ENCODE measurements around the gene INO80D. TPM values are rescaled to one million over a fixed set of nuclear protein-coding genes. Genes with fewer than 3 reads are reported as not detected.
"Not testable (repeated sequence)": the region's sequence is repeated elsewhere in the genome, so short reads cannot be mapped to it uniquely, and the experiment has no call there.

INO80D gene
- total RNA-seq, 1 donor from 2014 or later = 26.0 TPM

DNA sequence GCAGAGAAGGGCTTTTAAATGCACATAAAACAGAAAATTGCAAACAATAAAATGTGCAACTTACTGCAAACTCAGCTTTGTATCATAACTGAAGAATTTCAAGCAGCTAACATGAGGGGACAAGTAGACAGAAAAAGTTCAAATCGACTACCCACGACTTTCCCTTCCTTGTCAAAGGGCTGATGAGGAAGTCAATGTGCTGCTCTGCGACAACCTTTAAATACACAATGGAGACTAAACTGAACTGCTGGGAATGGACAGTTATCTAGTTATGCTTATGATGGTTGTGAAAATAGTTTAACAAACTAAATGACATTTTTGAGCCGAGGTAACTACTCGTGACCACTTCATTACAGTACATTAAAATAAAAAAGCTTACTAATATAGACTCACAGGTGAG, 84.1 kb downstream of the INO80D start:
- no peak overlapping the region for H3K27ac Mint-ChIP-seq

DNA sequence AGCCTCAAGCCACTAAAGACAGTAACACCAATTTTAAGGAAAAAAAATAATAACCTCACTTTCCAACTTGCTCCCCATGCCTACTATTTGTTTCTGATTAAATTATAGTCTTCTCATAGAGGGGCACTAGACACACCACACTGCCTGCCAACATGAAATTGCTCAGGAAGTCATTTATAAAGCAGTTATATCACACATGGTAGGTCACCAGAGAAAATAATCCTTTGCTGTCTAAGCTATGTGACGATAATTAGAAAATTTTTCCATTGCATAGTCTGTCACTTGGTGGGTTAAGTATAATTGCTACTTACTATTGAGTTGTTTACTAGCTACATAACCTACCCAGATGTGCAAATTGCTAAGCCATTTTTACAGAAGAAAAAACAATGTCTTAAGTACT, 85.2 kb downstream of the INO80D start:
- intact Hi-C loops (cut with micrococcal nuclease) = no loop called here
- no peaks in the 10 kb centered on the region for H3K27me3 Mint-ChIP-seq (ENCODE audit: low read depth)
- no peak overlapping the region for H3K4me3 Mint-ChIP-seq (ENCODE audit: low read depth)
- H3K9me3 Mint-ChIP-seq = no peaks in the 10 kb centered on the region
- H3K4me1 Mint-ChIP-seq (ENCODE audit: low read depth) = peaks cover 3% of the 10 kb centered on the region
- no peak overlapping the region for H3K27ac Mint-ChIP-seq
- DNase-seq (ENCODE audit: low spot score) = no peak
- H3K36me3 Mint-ChIP-seq (ENCODE audit: low read depth) = peaks cover 44% of the 10 kb centered on the region

More for the DNA sequence above, 84.1 kb downstream of the INO80D start:
- Mint-ChIP-seq H3K27me3 (ENCODE audit: low read depth) (no peaks in the 10 kb centered on the region), H3K4me3 (ENCODE audit: low read depth) (no peak overlapping the region), H3K36me3 (ENCODE audit: low read depth) (peaks cover 51% of the 10 kb centered on the region), H3K9me3 (no peaks in the 10 kb centered on the region), H3K4me1 (ENCODE audit: low read depth) (peaks cover 3% of the 10 kb centered on the region)
- DNase-seq (ENCODE audit: low spot score) = no peak
- intact Hi-C loops (cut with micrococcal nuclease) = no loop called here

DNA sequence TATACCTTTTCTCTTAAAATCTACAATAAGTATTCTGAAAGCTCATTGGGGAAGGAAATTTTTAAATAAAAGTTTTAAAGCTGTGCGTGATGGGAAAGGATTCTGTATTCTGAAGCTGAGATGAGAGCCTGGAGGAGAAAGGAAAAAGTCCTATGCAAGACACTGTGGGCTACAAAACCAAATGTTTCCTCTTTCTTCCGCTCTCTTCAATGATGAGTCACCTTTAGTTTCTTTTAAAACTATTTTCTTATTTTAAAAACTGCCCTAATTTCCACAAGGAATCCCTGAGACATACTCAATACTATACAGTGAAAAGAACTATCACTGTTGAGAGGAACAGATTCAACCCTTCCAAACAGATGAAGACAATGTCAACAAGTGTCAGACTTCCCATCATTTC, 87.4 kb downstream of the INO80D start:
- no peak overlapping the region for H3K27ac Mint-ChIP-seq
- peaks cover 28% of the 10 kb centered on the region for H3K36me3 Mint-ChIP-seq (ENCODE audit: low read depth)

DNA sequence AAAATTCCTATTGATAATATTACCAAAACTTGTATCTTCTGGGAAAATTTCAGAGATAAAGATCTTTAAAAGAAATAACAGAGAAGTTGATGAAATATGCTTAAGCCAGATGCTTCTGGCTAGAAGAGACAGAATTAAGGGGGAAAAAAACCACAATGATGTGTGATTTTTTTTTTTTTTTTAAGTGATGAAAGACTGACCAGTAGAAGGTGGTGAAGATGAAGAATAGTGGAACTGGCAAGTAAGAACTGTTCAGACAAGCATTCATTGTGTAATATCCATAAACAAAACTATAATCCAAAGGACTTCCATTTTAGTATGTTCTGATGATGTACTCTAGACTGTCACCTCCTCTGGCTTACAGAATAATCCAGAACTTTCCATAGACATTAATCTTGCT, 89.8 kb downstream of the INO80D start:
- Mint-ChIP-seq H3K4me3 (ENCODE audit: low read depth) (no peak overlapping the region), H3K9me3 (no peaks in the 10 kb centered on the region), H3K27ac (no peak overlapping the region), H3K27me3 (ENCODE audit: low read depth) (no peaks in the 10 kb centered on the region), H3K36me3 (ENCODE audit: low read depth) (peaks cover 26% of the 10 kb centered on the region), H3K4me1 (ENCODE audit: low read depth) (peaks cover 3% of the 10 kb centered on the region)
- intact Hi-C loops (cut with micrococcal nuclease) = no loop called here
- DNase-seq (ENCODE audit: low spot score) = no peak

More for the DNA sequence above, 87.4 kb downstream of the INO80D start:
- Mint-ChIP-seq H3K27me3 (ENCODE audit: low read depth) (no peaks in the 10 kb centered on the region), H3K4me3 (ENCODE audit: low read depth) (no peak overlapping the region), H3K9me3 (no peaks in the 10 kb centered on the region), H3K4me1 (ENCODE audit: low read depth) (peaks cover 3% of the 10 kb centered on the region)
- no peak for DNase-seq (ENCODE audit: low spot score)
- intact Hi-C loops (cut with micrococcal nuclease) = no loop called here

DNA sequence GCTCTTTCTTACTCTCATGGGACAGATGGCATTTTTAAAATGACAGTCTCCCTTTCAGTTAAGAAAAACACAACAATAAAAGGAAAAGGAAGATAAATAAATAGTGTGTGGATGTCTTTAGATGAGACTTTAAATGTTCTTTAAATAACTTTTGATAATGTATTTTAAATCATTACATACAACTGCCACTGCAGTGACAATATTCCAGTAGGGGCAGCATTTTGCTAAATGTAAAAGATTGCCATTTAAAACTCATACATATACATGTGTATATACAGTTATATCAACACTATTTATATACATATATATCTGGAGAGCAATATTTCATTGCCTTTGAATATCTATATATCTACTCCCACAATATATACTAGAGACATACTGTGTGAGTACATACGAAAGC, 90.7 kb downstream of the INO80D start:
- peaks cover 3% of the 10 kb centered on the region for H3K4me1 Mint-ChIP-seq (ENCODE audit: low read depth)
- DNase-seq (ENCODE audit: low spot score) = no peak
- H3K27me3 Mint-ChIP-seq (ENCODE audit: low read depth) = no peaks in the 10 kb centered on the region
- H3K27ac Mint-ChIP-seq = no peak overlapping the region
- intact Hi-C loops (cut with micrococcal nuclease) = no loop called here
- no peak overlapping the region for H3K4me3 Mint-ChIP-seq (ENCODE audit: low read depth)
- H3K9me3 Mint-ChIP-seq = no peaks in the 10 kb centered on the region
- peaks cover 24% of the 10 kb centered on the region for H3K36me3 Mint-ChIP-seq (ENCODE audit: low read depth)

DNA sequence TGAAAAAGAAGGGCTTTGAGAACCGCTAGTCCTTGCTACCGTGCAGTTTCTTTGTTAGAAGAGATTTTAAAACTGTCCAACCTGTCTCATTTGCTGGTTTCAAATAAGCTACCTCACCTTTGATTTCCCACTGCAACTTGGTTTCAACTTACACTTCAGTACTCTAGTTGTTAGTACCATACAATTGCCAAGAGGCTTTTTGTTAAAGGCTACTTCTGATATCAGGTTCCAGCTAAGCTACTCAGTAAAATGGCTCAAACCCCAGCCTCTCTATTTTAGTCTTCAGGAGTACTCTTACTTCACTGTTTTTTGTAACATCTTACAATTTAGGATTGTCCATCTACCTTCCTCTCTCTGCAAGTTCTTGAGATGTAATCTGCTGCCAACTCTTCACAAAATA, 91.6 kb downstream of the INO80D start:
- no peaks in the 10 kb centered on the region for H3K9me3 Mint-ChIP-seq
- peaks cover 22% of the 10 kb centered on the region for H3K36me3 Mint-ChIP-seq (ENCODE audit: low read depth)
- no peak for DNase-seq (ENCODE audit: low spot score)
- H3K4me1 Mint-ChIP-seq (ENCODE audit: low read depth) = peaks cover 3% of the 10 kb centered on the region
- no peaks in the 10 kb centered on the region for H3K27me3 Mint-ChIP-seq (ENCODE audit: low read depth)
- H3K4me3 Mint-ChIP-seq (ENCODE audit: low read depth) = no peak overlapping the region
- no peak overlapping the region for H3K27ac Mint-ChIP-seq
- intact Hi-C loops (cut with micrococcal nuclease) = no loop called here

DNA sequence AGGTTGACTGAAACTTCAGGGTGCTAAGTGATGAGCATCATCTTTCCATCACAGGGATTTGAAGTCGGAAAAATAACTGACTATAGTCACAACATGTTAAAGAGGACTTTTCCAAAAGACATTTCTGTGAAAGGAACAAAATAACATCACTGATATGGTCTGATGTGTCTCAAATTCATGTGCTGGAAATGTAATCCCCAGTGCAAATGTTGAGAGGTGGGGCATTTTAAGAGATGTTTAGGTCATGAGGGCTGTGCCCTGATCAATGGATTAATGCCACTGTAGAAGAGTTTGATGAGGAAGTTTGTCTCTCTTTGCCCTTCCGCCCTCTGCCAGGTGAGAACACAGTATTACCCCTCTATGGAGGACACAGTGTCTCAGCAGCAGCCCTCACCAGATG, 95.9 kb downstream of the INO80D start:
- no peak overlapping the region for H3K4me3 Mint-ChIP-seq (ENCODE audit: low read depth)
- H3K27ac Mint-ChIP-seq = no peak overlapping the region
- no peak for DNase-seq (ENCODE audit: low spot score)
- no peaks in the 10 kb centered on the region for H3K4me1 Mint-ChIP-seq (ENCODE audit: low read depth)
- H3K36me3 Mint-ChIP-seq (ENCODE audit: low read depth) = peaks cover 11% of the 10 kb centered on the region
- no peaks in the 10 kb centered on the region for H3K27me3 Mint-ChIP-seq (ENCODE audit: low read depth)
- H3K9me3 Mint-ChIP-seq = no peaks in the 10 kb centered on the region
- intact Hi-C loops (cut with micrococcal nuclease) = no loop called here

DNA sequence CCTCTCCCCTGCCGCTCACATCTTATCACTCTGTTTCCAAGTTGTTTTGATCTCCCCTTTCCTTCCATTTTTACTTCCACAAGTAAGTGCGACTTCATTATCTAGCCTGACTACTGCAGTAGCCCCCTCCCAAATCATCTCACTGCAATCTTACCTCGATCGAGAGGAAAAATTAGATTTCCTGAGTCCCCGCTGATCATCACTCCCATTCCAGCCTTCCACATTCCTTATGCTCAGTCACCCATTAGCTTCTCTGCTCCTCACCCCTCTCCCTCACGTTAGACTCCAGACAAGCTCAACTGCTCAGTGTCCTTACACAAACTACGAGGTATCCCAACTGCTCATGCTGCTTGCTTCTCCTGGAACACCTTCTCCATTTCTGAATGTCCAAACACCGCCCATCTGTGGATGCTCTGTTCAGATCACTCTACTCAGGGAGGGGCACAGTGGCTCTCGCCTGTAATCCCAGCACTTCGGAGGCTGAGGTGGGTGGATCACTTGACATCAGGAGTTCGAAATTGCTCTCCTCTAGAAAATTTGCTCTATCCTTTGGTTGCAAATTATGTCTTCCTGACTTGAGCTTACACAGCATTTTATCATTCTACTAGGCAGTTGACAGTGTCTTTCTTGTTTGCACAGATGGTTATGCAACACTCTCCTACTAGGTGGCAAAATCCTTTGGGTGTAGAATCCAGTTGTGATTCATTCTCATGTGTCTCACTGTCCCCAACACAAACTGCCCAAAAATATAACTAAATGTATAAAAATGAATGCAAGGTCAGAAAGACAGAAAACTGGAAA, 96.5 kb downstream of the INO80D start:
- Mint-ChIP-seq H3K27me3 (ENCODE audit: low read depth) (no peaks in the 10 kb centered on the region), H3K27ac (no peak overlapping the region), H3K9me3 (no peaks in the 10 kb centered on the region), H3K4me3 (ENCODE audit: low read depth) (no peak overlapping the region), H3K36me3 (ENCODE audit: low read depth) (peaks cover 11% of the 10 kb centered on the region), H3K4me1 (ENCODE audit: low read depth) (no peaks in the 10 kb centered on the region)
- no peak for DNase-seq (ENCODE audit: low spot score)
- intact Hi-C loops (cut with micrococcal nuclease) = no loop called here

DNA sequence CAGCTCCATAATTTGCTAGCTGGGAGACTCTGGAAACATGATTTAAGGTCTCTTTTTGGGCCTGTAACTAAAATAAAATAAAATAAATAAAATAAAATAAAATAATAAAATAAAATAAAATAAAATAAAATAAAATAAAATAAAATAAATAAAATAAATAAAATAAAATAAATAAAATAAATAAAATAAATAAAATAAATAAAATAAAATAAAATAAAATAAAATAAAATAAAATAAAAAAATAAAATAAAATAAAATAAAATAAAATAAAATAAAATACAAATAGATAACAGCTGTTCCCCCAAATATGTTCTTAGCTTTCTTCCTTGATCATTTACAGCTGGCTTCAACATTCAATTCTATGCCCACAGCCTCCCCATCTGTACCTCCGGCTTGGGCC, 97.3 kb downstream of the INO80D start:
- DNase-seq (ENCODE audit: low spot score); H3K4me1 Mint-ChIP-seq (ENCODE audit: low read depth); intact Hi-C loops (cut with micrococcal nuclease); H3K4me3 Mint-ChIP-seq (ENCODE audit: low read depth); H3K27me3 Mint-ChIP-seq (ENCODE audit: low read depth); H3K27ac Mint-ChIP-seq; H3K36me3 Mint-ChIP-seq (ENCODE audit: low read depth); H3K9me3 Mint-ChIP-seq: not testable (repeated sequence)

DNA sequence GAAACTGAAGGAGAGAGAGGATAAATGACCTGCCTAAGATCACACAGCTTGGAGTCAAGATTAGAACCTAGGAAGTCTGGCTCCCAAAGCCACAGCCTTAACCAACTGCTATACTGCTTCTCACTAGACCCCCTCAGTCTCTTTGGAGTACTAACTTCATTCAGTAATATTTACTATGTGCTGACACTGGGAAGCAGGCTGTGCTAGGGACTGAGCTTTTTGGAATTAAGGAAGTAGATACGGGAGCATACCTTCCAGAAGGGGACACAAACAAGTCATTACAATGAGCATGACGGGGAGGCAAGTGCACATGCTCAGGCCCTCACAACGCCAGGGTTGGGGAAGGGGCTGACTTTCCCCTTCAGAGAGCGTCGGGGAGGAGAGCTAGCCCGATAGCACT, 97.7 kb downstream of the INO80D start:
- Mint-ChIP-seq H3K27ac (no peak overlapping the region), H3K36me3 (ENCODE audit: low read depth) (peaks cover 4% of the 10 kb centered on the region)
- intact Hi-C loops (cut with micrococcal nuclease) = no loop called here

DNA sequence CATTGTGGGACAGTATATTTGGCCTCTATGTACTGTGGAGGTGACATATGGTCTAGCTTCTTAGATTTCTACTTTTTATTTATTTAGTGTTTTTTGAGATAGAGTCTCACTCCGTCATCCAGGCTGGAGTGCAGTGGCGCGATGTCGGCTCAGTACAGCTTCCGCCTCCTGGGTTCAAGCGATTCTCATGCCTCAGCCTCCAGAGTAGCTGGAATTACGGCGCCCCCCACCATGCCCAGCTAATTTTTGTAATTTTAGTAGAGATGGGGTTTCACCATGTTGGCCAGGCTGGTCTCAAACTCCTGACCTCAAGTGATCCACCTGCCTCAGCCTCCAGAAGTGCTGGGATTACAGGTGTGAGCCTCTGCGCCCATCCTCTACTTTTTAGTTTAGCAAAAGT, 99.6 kb downstream of the INO80D start:
- H3K36me3 Mint-ChIP-seq (ENCODE audit: low read depth); H3K9me3 Mint-ChIP-seq; H3K4me1 Mint-ChIP-seq (ENCODE audit: low read depth); DNase-seq (ENCODE audit: low spot score); H3K27ac Mint-ChIP-seq; H3K4me3 Mint-ChIP-seq (ENCODE audit: low read depth); H3K27me3 Mint-ChIP-seq (ENCODE audit: low read depth); intact Hi-C loops (cut with micrococcal nuclease): not testable (repeated sequence)

More for the DNA sequence above, 97.7 kb downstream of the INO80D start:
- no peaks in the 10 kb centered on the region for H3K4me1 Mint-ChIP-seq (ENCODE audit: low read depth)
- DNase-seq (ENCODE audit: low spot score) = no peak
- H3K4me3 Mint-ChIP-seq (ENCODE audit: low read depth) = no peak overlapping the region
- H3K9me3 Mint-ChIP-seq = no peaks in the 10 kb centered on the region
- no peaks in the 10 kb centered on the region for H3K27me3 Mint-ChIP-seq (ENCODE audit: low read depth)

DNA sequence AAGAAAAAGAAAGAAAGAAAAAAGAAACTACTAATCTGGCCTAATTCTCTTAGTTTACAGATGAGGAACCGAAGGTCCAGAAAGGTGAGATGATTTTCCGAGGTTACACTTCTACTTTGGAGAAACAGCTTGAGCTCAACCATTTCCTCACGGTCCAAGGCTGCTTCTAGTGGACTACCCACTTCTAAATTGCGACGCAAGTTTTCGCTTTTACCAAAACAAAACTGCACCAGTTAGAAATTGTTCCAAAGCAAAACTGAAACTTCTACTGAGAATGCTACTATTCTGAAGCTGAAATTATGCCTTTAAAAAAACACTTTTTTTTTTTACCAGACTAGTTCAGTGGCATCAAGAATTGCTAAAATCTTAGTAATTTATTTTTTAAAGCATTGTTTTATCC, 101.6 kb downstream of the INO80D start:
- H3K9me3 Mint-ChIP-seq = no peaks in the 10 kb centered on the region
- H3K4me3 Mint-ChIP-seq (ENCODE audit: low read depth) = no peak overlapping the region
- no peaks in the 10 kb centered on the region for H3K27me3 Mint-ChIP-seq (ENCODE audit: low read depth)
- intact Hi-C loops (cut with micrococcal nuclease) = no loop called here
- no peaks in the 10 kb centered on the region for H3K36me3 Mint-ChIP-seq (ENCODE audit: low read depth)
- H3K4me1 Mint-ChIP-seq (ENCODE audit: low read depth) = no peaks in the 10 kb centered on the region
- H3K27ac Mint-ChIP-seq = no peak overlapping the region
- DNase-seq (ENCODE audit: low spot score) = no peak

DNA sequence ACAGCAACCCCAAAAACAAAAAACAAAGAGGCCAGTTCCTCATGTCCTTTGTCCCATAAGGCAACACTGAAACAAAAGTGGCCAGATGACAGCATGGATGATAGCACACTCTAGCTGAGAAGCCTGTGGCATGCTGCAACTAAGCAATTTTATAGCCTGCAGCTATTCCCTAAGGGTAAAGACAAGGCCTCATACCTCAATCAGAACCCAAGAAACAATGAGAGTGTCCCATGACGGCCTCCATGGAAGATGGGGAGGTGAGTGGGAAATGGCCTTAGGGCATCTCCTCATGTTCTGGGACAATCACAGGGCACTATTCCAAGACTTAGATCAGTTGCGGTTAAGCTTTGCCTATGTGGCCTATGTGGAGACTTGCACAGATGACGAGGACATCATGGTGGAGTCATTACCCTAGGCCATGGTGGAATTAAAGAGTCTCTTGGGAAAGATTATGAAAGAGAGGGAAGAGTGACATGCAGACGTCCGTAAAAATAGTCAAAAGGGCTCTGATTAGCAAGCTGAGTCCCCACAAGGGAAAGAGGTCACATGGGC, 103.1 kb downstream of the INO80D start:
- H3K27me3 Mint-ChIP-seq (ENCODE audit: low read depth) = no peaks in the 10 kb centered on the region
- no peaks in the 10 kb centered on the region for H3K36me3 Mint-ChIP-seq (ENCODE audit: low read depth)
- H3K4me1 Mint-ChIP-seq (ENCODE audit: low read depth) = no peaks in the 10 kb centered on the region
- no peaks in the 10 kb centered on the region for H3K9me3 Mint-ChIP-seq
- intact Hi-C loops (cut with micrococcal nuclease) = no loop called here
- no peak for DNase-seq (ENCODE audit: low spot score)
- no peak overlapping the region for H3K4me3 Mint-ChIP-seq (ENCODE audit: low read depth)
- H3K27ac Mint-ChIP-seq = no peak overlapping the region

All from activated T-helper 2 cell treated with anti-CD3 and anti-CD28 coated beads, Interferon-gamma antibody, Interleukin-2, Interleukin-4, amounts not matched to agents 10 μg/mL and 5 μg/mL and 100 μg/mL, durations not matched to agents 14 hours and 24 hours and 36 hours (primary cell).